Panc1 (cell line): ENCODE measurements around the gene VWA8. TPM values are rescaled to one million over a fixed set of nuclear protein-coding genes. Genes with fewer than 3 reads are reported as not detected.
A peak's percentile ranks its signal among the peaks of the same experiment; 100 is the strongest.

ENCODE experiments used
- ATAC-seq: fragments of 200-7000 bp; cut with Tn5 transposase; 2 replicates; pipeline ENCODE4 v1.9.1; 2020; ENCODE audit warnings: mild to moderate bottlenecking, moderate library complexity
- BruUV-seq: library from RNA; stranded (reverse); fragments of 400-500 nt; replicated peaks from 2 replicates; lab custom pipeline; 2021; lab: Mats Ljungman, UMichigan
- CTCF ChIA-PET: fragments of 300-600 bp; sonication (Branson Sonifier 250); formaldehyde crosslinking; loops from one replicate; lab custom pipeline; 2022; ENCODE audit warnings: antibody characterized with exemption; lab: Charles Lee
- POLR2A ChIA-PET: fragments of 300-600 bp; sonication (Branson Sonifier 250); formaldehyde crosslinking; loops from one replicate; lab custom pipeline; 2022; ENCODE audit warnings: antibody characterized with exemption; lab: Charles Lee
- DNase-seq: peaks from one replicate; pipeline ENCODE4 v3.0.0-alpha.2; 2010; ENCODE audit warnings: low read depth, low spot score
- H3K27ac ChIP-seq: 2 replicates; pipeline ENCODE4 v1.5.1; 2011; ENCODE audit warnings: mild to moderate bottlenecking, low read length, inconsistent platforms
- H3K27me3 ChIP-seq: fragments of 200-500 bp; sonication (Bioruptor generic); 2 replicates; pipeline ENCODE4 v1.6.0; 2014; ENCODE audit warnings: low read length, inconsistent platforms; ENCODE audit not compliant: control insufficient read depth, insufficient read depth
- H3K36me3 ChIP-seq: fragments of 200-500 bp; sonication (Bioruptor generic); 2 replicates; pipeline ENCODE4 v1.5.1; 2014; ENCODE audit warnings: inconsistent platforms, mild to moderate bottlenecking, low read length, moderate library complexity; ENCODE audit not compliant: control insufficient read depth, insufficient read depth
- H3K4me1 ChIP-seq: 2 replicates; pipeline ENCODE4 v1.5.1; 2011; ENCODE audit warnings: inconsistent platforms, mild to moderate bottlenecking, low read length, moderate library complexity; ENCODE audit not compliant: control insufficient read depth, insufficient read depth
- H3K4me3 ChIP-seq, 2 experiments: 2 replicates each; pipeline ENCODE4 v1.5.1; 2011 to 2012; ENCODE audit warnings: low read depth in 2 of 2, low read length in 2 of 2, mild to moderate bottlenecking in 2 of 2, inconsistent platforms in 1 of 2, moderate library complexity in 1 of 2
- H3K9me3 ChIP-seq: fragments of 200-500 bp; sonication (Bioruptor generic); 2 replicates; pipeline ENCODE4 v1.5.1; 2014; ENCODE audit warnings: low read depth, mild to moderate bottlenecking, inconsistent platforms, low read length, moderate library complexity; ENCODE audit not compliant: control insufficient read depth, insufficient read depth
- POLR2AphosphoS5 ChIP-seq: IDR thresholded peaks from 2 replicates; pipeline ENCODE4 v1.6.1; 2012; ENCODE audit warnings: mild to moderate bottlenecking, low read depth, low read length, moderate library complexity
- SIN3A ChIP-seq: IDR thresholded peaks from 2 replicates; pipeline ENCODE4 v1.6.1; 2012; ENCODE audit warnings: low read depth, mild to moderate bottlenecking, low read length, moderate library complexity, borderline replicate concordance; ENCODE audit not compliant: insufficient read depth
- TCF7L2 ChIP-seq: IDR thresholded peaks from 2 replicates; pipeline ENCODE4 v1.6.1; 2011; ENCODE audit warnings: mild to moderate bottlenecking, low read depth, low read length, inconsistent platforms
- in situ Hi-C: cut with HindIII; loops from 2 replicates; pipeline ENCODE4 v1.10.0; 2016; ENCODE audit warnings: low sequenced_read_pairs, low pct_unique_long_range_greater_than_20kb
- intact Hi-C: fragments of 100-400 bp; cut with micrococcal nuclease; formaldehyde crosslinking; loops from one replicate; pipeline ENCODE4 v1.10.0; 2022; ENCODE audit not compliant: unreplicated experiment
- total RNA-seq: library from RNA; stranded (reverse); gene quantifications from one replicate; pipeline ENCODE4 v1.2.1, GENCODE V29; 2021; ENCODE audit not compliant: unreplicated experiment
- TF ChIP-seq, protein P1 (sequence below), 2 experiments: IDR thresholded peaks; 2 replicates each; pipeline ENCODE4 v1.6.1; 2011 to 2012; ENCODE audit warnings: low read depth in 2 of 2, control low read depth in 1 of 2, low read length in 1 of 2, mild to moderate bottlenecking in 1 of 2, moderate library complexity in 1 of 2; ENCODE audit not compliant: insufficient read depth in 1 of 2
- TF ChIP-seq, protein P2 (sequence below): fragments of 450-650 bp; IDR thresholded peaks from 2 replicates; pipeline ENCODE4 v1.5.1; 2017; ENCODE audit warnings: mild to moderate bottlenecking

VWA8 gene
- total RNA-seq, 1 experiment from 2014 or later: 11.2 TPM

DNA sequence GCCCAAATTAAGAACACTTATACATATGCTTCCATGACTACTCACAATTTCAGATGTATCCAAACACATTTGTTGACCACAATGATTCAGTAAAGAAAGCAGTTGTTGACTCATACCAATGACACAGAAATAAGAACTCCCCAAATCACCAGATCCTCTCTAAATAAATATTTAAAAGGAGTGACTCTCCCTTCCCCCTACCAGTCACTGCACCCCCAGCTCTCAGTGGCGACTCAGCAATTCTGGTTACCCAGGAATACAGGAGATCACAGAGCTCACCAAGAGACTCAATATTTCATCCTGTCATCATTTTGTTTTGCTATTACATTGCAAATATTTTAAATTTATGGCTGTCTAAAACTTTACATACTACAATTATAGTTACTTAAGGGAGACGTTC, 372.0 kb downstream of the VWA8 start:
- no TSS peak for BruUV-seq
- ChIA-PET POLR2A (no interaction called here), CTCF (no interaction called here)
- intact Hi-C loops: loop anchor here (1.0 kb wide), 1 partner anchor 12 kb away; no protein-coding TSS in a partner anchor
- no peak overlapping the region for H3K27ac ChIP-seq
- in situ Hi-C loops: no loop called here
- TF ChIP-seq, protein P1, sequence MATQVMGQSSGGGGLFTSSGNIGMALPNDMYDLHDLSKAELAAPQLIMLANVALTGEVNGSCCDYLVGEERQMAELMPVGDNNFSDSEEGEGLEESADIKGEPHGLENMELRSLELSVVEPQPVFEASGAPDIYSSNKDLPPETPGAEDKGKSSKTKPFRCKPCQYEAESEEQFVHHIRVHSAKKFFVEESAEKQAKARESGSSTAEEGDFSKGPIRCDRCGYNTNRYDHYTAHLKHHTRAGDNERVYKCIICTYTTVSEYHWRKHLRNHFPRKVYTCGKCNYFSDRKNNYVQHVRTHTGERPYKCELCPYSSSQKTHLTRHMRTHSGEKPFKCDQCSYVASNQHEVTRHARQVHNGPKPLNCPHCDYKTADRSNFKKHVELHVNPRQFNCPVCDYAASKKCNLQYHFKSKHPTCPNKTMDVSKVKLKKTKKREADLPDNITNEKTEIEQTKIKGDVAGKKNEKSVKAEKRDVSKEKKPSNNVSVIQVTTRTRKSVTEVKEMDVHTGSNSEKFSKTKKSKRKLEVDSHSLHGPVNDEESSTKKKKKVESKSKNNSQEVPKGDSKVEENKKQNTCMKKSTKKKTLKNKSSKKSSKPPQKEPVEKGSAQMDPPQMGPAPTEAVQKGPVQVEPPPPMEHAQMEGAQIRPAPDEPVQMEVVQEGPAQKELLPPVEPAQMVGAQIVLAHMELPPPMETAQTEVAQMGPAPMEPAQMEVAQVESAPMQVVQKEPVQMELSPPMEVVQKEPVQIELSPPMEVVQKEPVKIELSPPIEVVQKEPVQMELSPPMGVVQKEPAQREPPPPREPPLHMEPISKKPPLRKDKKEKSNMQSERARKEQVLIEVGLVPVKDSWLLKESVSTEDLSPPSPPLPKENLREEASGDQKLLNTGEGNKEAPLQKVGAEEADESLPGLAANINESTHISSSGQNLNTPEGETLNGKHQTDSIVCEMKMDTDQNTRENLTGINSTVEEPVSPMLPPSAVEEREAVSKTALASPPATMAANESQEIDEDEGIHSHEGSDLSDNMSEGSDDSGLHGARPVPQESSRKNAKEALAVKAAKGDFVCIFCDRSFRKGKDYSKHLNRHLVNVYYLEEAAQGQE (IDR thresholded peaks at IDR 0.05; ENCODE audit: insufficient read depth in 1 of 2, low read depth in 2 of 2, low read length in 1 of 2): no peak
- no peak for TF ChIP-seq POLR2AphosphoS5
- TF ChIP-seq, protein P2, sequence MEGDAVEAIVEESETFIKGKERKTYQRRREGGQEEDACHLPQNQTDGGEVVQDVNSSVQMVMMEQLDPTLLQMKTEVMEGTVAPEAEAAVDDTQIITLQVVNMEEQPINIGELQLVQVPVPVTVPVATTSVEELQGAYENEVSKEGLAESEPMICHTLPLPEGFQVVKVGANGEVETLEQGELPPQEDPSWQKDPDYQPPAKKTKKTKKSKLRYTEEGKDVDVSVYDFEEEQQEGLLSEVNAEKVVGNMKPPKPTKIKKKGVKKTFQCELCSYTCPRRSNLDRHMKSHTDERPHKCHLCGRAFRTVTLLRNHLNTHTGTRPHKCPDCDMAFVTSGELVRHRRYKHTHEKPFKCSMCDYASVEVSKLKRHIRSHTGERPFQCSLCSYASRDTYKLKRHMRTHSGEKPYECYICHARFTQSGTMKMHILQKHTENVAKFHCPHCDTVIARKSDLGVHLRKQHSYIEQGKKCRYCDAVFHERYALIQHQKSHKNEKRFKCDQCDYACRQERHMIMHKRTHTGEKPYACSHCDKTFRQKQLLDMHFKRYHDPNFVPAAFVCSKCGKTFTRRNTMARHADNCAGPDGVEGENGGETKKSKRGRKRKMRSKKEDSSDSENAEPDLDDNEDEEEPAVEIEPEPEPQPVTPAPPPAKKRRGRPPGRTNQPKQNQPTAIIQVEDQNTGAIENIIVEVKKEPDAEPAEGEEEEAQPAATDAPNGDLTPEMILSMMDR: no peak
- no peak for TF ChIP-seq TCF7L2
- no peak overlapping the region for H3K4me3 ChIP-seq
- DNase-seq (peak; percentile 77), ATAC-seq (peak; percentile 69; the same call in 1 of the 2 replicates)
- H3K9me3 ChIP-seq: no peaks in the 10 kb centered on the region
- H3K27me3 ChIP-seq: no peaks in the 10 kb centered on the region
- no peaks in the 10 kb centered on the region for H3K36me3 ChIP-seq
- H3K4me1 ChIP-seq: no peaks in the 10 kb centered on the region

DNA sequence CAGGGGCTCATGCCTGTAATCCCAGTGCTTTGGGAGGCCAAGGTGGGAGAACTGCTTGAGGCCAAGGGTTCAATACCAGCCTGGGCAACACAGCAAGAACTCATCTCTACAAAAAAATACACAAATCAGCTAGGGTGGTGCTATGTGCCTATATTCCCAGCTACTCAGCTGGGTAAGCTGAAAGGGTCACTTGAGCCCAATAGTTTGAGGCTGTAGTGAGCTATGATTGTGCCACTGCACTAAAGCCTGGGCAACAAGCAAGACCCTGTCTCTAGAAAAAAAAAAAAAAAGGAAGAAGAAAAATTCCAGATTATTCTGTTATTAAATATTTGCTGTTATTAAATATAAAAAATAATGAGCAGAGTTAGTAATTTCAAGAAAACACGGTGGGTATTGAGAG, 372.5 kb downstream of the VWA8 start:
- CTCF ChIA-PET: interaction anchor here (0.6 kb wide), 1 partner anchor 523 kb away, joined by 4 read pairs; no protein-coding TSS in a partner anchor
- H3K27me3 ChIP-seq: no peaks in the 10 kb centered on the region
- intact Hi-C loops (loop anchor here (1.0 kb wide), 1 partner anchor 11 kb away; no protein-coding TSS in a partner anchor), in situ Hi-C loops (no loop called here)
- POLR2A ChIA-PET: interaction anchor here (0.7 kb wide), 1 partner anchor 469 kb away, joined by 6 read pairs; no protein-coding TSS in a partner anchor
- H3K4me1 ChIP-seq: no peaks in the 10 kb centered on the region
- no peak overlapping the region for H3K4me3 ChIP-seq
- H3K9me3 ChIP-seq: no peaks in the 10 kb centered on the region
- H3K36me3 ChIP-seq: no peaks in the 10 kb centered on the region
- no peak for DNase-seq
- TF ChIP-seq, protein P2: no peak
- TF ChIP-seq TCF7L2 (no peak), POLR2AphosphoS5 (no peak), SIN3A (no peak)
- TF ChIP-seq, protein P1 (IDR thresholded peaks at IDR 0.05; ENCODE audit: insufficient read depth in 1 of 2, low read depth in 2 of 2, low read length in 1 of 2): no peak
- H3K27ac ChIP-seq: no peak overlapping the region
- no peak for ATAC-seq
- no TSS peak for BruUV-seq
